ENCODE measurements around the gene KIF5C.

- TF ChIP-seq CTCF (conservative IDR thresholded peaks at IDR 0.05; ENCODE audit: low read depth in 2 of 2) = no peak
- TF ChIP-seq POLR2AphosphoS5 (IDR thresholded peaks at IDR 0.05; ENCODE audit: low read depth) = no peak
- no peak for TF ChIP-seq ZNF114 (CRISPR knock-in tag; IDR thresholded peaks at IDR 0.05)
- TF ChIP-seq REST (IDR thresholded peaks at IDR 0.05; ENCODE audit: unreplicated experiment) = no peak
- no peak for TF ChIP-seq CREB1 (CRISPR knock-in tag; IDR thresholded peaks at IDR 0.05; ENCODE audit: low read depth)
- no peak for TF ChIP-seq EZH2 (IDR thresholded peaks at IDR 0.05; ENCODE audit: low read depth, unreplicated experiment)
- no peak for TF ChIP-seq EZH2phosphoT487 (IDR thresholded peaks at IDR 0.05; ENCODE audit: unreplicated experiment)
- no peak for TF ChIP-seq JUNB (IDR thresholded peaks at IDR 0.05; ENCODE audit: unreplicated experiment)
- no peak for TF ChIP-seq ETS1 (IDR thresholded peaks at IDR 0.05)
- TF ChIP-seq ZNF331 (CRISPR knock-in tag; IDR thresholded peaks at IDR 0.05; ENCODE audit: low read depth) = no peak
Measured at GRCh38 chr2:148993351-148993750, 118.3 kb downstream of the KIF5C start.

Data from GM23338 (cell line).